GM23338 (cell line): ENCODE data around the gene TOR2A. TPM values are rescaled to one million over a fixed set of nuclear protein-coding genes. Genes with fewer than 3 reads are reported as not detected.

Source experiments
- NANOG ChIP-seq: IDR thresholded peaks from 2 replicates; pipeline ENCODE4 v1.6.1; 2016; ENCODE audit warnings: antibody characterized with exemption, borderline replicate concordance
- polyA plus RNA-seq: library from polyadenylated mRNA; unstranded; fragments of >200 nt; fragmentation: Nextera tagmentation; extraction: Ambion mirVana; gene quantifications from 2 replicates; pipeline ENCODE4 v1.2.1, GENCODE V29; 2016
- total RNA-seq: library from RNA; depleted of rRNA; stranded (reverse); fragments of >200 nt; shearing (Covaris generic); gene quantifications from 2 replicates; pipeline ENCODE4 v1.2.3, GENCODE V29; 2014
- TF ChIP-seq, protein P1 (sequence below): fragments of 250-450 bp; sonication (Bioruptor Pico); IDR thresholded peaks from 2 replicates; pipeline ENCODE4 v1.5.0; 2020; ENCODE audit warnings: mild to moderate bottlenecking, moderate library complexity
- TF ChIP-seq, protein P2 (sequence below): IDR thresholded peaks from 2 replicates; pipeline ENCODE4 v1.6.1; 2016; ENCODE audit warnings: antibody characterized with exemption
- TF ChIP-seq, protein P3 (sequence below), 2 experiments: fragments of 200-600 bp in 1 of 2; sonication (generic) in 1 of 2; conservative IDR thresholded peaks; 2 replicates each; pipeline versions ENCODE4 v1.5.1 to v1.6.1; 2016 to 2017; ENCODE audit warnings: antibody characterized with exemption in 2 of 2, low read depth in 2 of 2, mild to moderate bottlenecking in 2 of 2, moderate library complexity in 1 of 2

The TOR2A gene
- total and polyA plus RNA-seq, 2 experiments from 2014 or later, result 14.4 to 23.5 TPM

DNA sequence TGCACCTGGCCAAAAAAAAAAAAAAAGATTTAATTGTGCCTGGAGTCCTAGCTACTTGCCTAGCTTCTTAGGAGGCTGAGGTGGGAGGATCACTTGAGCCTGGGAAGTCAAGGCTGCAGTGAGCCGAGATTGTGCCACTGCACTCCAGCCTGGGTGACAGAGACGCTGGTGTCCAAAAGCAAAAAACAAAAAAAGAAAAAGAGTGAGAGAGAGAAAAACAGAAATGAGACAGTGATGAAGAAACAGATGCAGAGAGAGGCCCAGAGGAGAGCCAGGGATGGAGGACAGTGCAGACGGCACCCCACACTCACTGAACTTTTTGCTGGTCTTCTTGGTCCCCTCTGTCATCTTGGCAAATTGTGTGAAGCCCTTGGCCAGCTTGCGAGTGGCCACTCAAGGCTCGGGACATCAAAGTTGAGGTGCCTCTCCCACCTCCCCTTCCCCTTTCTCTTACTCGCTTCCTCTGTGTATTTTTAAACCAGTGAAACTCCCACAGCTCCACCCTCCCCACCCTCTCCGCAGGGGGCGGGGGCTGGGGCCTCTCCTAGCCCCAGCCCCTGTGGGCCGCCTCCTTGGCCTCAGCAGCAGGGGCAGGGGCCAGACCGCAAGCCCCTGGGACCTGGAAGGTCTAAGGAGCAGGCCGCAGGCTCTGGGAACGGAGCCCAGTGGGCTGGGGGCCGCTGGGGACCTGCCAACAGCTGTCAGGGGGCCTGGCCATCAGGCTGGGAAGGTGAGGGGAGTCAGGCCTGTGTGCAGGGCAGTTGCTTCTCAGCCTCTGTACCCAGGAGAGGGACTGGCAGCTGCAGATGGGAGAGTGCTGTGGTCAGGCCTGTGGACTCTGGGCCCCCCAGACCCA is 43.4 kb upstream of the TOR2A start, which contains the start of gene SH2D3C (continued):
- TF ChIP-seq, protein P1, sequence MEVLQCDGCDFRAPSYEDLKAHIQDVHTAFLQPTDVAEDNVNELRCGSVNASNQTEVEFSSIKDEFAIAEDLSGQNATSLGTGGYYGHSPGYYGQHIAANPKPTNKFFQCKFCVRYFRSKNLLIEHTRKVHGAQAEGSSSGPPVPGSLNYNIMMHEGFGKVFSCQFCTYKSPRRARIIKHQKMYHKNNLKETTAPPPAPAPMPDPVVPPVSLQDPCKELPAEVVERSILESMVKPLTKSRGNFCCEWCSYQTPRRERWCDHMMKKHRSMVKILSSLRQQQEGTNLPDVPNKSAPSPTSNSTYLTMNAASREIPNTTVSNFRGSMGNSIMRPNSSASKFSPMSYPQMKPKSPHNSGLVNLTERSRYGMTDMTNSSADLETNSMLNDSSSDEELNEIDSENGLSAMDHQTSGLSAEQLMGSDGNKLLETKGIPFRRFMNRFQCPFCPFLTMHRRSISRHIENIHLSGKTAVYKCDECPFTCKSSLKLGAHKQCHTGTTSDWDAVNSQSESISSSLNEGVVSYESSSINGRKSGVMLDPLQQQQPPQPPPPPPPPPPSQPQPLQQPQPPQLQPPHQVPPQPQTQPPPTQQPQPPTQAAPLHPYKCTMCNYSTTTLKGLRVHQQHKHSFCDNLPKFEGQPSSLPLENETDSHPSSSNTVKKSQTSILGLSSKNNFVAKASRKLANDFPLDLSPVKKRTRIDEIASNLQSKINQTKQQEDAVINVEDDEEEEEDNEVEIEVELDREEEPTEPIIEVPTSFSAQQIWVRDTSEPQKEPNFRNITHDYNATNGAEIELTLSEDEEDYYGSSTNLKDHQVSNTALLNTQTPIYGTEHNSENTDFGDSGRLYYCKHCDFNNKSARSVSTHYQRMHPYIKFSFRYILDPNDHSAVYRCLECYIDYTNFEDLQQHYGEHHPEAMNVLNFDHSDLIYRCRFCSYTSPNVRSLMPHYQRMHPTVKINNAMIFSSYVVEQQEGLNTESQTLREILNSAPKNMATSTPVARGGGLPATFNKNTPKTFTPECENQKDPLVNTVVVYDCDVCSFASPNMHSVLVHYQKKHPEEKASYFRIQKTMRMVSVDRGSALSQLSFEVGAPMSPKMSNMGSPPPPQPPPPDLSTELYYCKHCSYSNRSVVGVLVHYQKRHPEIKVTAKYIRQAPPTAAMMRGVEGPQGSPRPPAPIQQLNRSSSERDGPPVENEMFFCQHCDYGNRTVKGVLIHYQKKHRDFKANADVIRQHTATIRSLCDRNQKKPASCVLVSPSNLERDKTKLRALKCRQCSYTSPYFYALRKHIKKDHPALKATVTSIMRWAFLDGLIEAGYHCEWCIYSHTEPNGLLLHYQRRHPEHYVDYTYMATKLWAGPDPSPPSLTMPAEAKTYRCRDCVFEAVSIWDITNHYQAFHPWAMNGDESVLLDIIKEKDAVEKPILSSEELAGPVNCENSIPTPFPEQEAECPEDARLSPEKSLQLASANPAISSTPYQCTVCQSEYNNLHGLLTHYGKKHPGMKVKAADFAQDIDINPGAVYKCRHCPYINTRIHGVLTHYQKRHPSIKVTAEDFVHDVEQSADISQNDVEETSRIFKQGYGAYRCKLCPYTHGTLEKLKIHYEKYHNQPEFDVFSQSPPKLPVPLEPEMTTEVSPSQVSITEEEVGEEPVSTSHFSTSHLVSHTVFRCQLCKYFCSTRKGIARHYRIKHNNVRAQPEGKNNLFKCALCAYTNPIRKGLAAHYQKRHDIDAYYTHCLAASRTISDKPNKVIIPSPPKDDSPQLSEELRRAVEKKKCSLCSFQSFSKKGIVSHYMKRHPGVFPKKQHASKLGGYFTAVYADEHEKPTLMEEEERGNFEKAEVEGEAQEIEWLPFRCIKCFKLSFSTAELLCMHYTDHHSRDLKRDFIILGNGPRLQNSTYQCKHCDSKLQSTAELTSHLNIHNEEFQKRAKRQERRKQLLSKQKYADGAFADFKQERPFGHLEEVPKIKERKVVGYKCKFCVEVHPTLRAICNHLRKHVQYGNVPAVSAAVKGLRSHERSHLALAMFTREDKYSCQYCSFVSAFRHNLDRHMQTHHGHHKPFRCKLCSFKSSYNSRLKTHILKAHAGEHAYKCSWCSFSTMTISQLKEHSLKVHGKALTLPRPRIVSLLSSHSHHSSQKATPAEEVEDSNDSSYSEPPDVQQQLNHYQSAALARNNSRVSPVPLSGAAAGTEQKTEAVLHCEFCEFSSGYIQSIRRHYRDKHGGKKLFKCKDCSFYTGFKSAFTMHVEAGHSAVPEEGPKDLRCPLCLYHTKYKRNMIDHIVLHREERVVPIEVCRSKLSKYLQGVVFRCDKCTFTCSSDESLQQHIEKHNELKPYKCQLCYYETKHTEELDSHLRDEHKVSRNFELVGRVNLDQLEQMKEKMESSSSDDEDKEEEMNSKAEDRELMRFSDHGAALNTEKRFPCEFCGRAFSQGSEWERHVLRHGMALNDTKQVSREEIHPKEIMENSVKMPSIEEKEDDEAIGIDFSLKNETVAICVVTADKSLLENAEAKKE (CRISPR knock-in tag), result no peak
- TF ChIP-seq, protein P2, sequence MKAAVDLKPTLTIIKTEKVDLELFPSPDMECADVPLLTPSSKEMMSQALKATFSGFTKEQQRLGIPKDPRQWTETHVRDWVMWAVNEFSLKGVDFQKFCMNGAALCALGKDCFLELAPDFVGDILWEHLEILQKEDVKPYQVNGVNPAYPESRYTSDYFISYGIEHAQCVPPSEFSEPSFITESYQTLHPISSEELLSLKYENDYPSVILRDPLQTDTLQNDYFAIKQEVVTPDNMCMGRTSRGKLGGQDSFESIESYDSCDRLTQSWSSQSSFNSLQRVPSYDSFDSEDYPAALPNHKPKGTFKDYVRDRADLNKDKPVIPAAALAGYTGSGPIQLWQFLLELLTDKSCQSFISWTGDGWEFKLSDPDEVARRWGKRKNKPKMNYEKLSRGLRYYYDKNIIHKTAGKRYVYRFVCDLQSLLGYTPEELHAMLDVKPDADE, result no peak
- TF ChIP-seq NANOG, result no peak
- TF ChIP-seq, protein P3, sequence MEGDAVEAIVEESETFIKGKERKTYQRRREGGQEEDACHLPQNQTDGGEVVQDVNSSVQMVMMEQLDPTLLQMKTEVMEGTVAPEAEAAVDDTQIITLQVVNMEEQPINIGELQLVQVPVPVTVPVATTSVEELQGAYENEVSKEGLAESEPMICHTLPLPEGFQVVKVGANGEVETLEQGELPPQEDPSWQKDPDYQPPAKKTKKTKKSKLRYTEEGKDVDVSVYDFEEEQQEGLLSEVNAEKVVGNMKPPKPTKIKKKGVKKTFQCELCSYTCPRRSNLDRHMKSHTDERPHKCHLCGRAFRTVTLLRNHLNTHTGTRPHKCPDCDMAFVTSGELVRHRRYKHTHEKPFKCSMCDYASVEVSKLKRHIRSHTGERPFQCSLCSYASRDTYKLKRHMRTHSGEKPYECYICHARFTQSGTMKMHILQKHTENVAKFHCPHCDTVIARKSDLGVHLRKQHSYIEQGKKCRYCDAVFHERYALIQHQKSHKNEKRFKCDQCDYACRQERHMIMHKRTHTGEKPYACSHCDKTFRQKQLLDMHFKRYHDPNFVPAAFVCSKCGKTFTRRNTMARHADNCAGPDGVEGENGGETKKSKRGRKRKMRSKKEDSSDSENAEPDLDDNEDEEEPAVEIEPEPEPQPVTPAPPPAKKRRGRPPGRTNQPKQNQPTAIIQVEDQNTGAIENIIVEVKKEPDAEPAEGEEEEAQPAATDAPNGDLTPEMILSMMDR (conservative IDR thresholded peaks at IDR 0.05; ENCODE audit: low read depth in 2 of 2), result no peak
